HG03520 (cell line): ENCODE data around the gene NCBP2L.

Source experiments
- ATAC-seq: cut with Tn5 transposase; IDR thresholded peaks from one replicate; pipeline ENCODE4 v1.9.1; 2021; ENCODE audit warnings: mild to moderate bottlenecking, moderate library complexity; ENCODE audit not compliant: unreplicated experiment

Gene NCBP2L

GRCh38 chrX:107752043-107752442 lies 25.5 kb upstream of the NCBP2L start:
- ATAC-seq, result no peak

- no peak for ATAC-seq
Measured at GRCh38 chrX:107752714-107753113, 24.8 kb upstream of the NCBP2L start.

- no peak for ATAC-seq
Measured at GRCh38 chrX:107753187-107753586, 24.3 kb upstream of the NCBP2L start.

- ATAC-seq, result no peak
Measured at GRCh38 chrX:107755721-107756120, 21.8 kb upstream of the NCBP2L start.

- no peak for ATAC-seq
Measured at GRCh38 chrX:107758231-107758766, 19.2 kb upstream of the NCBP2L start.

- no peak for ATAC-seq
Measured at GRCh38 chrX:107760304-107761077, 17.0 kb upstream of the NCBP2L start.

GRCh38 chrX:107763647-107764046 lies 13.9 kb upstream of the NCBP2L start:
- no peak for ATAC-seq

GRCh38 chrX:107764845-107765608 lies 12.5 kb upstream of the NCBP2L start:
- ATAC-seq, result no peak

- no peak for ATAC-seq
Measured at GRCh38 chrX:107766470-107767150, 10.9 kb upstream of the NCBP2L start.

GRCh38 chrX:107768051-107768450 lies 9.5 kb upstream of the NCBP2L start:
- no peak for ATAC-seq

- ATAC-seq, result no peak
Measured at GRCh38 chrX:107769581-107770317, 7.8 kb upstream of the NCBP2L start.

- no peak for ATAC-seq
Measured at GRCh38 chrX:107773206-107773605, 4.3 kb upstream of the NCBP2L start.

- no peak for ATAC-seq
Measured at GRCh38 chrX:107773906-107774435, 3.6 kb upstream of the NCBP2L start.

- ATAC-seq, result no peak
Measured at GRCh38 chrX:107775000-107775733, 2.4 kb upstream of the NCBP2L start.

- peak; percentile 77 for ATAC-seq
Measured at GRCh38 chrX:107775734-107776511, 1.6 kb upstream of the NCBP2L start, which contains the start of gene TSC22D3. Gene TSC22D3 (minus strand): TSS chrX:107775787. CDS start chrX:107775419, 368 bp downstream.

GRCh38 chrX:107776649-107777535 lies 641 bp upstream of the NCBP2L start:
- ATAC-seq, result peak; percentile 77

GRCh38 chrX:107780525-107780924 lies 3.0 kb downstream of the NCBP2L start:
- ATAC-seq, result no peak

GRCh38 chrX:107787827-107788226 lies 10.3 kb downstream of the NCBP2L start:
- no peak for ATAC-seq
